Endodermal cell (in vitro differentiated cells): Measurements from ENCODE around the gene SCAPER. TPM values are rescaled to one million over a fixed set of nuclear protein-coding genes. Genes with fewer than 3 reads are reported as not detected.
A peak's percentile ranks its signal among the peaks of the same experiment; 100 is the strongest.
"Not testable (repeated sequence)": the region's sequence is repeated elsewhere in the genome, so short reads cannot be mapped to it uniquely, and the experiment has no call there.

Experiments
- DNase-seq: peaks from one replicate; pipeline ENCODE4 v3.0.0-alpha.2; 2017
- H3K27ac ChIP-seq: 2 replicates; pipeline ENCODE4 v1.5.1; 2013; ENCODE audit warnings: mild to moderate bottlenecking, low read depth, low read length, moderate library complexity
- H3K27me3 ChIP-seq: 2 replicates; pipeline ENCODE4 v1.6.1; 2013; ENCODE audit warnings: mild to moderate bottlenecking, low read length, moderate library complexity; ENCODE audit not compliant: insufficient read depth, control insufficient read depth, poor library complexity, severe bottlenecking
- H3K36me3 ChIP-seq: 2 replicates; pipeline ENCODE4 v1.7.0; 2013; ENCODE audit warnings: mild to moderate bottlenecking, low read length, moderate library complexity; ENCODE audit not compliant: control insufficient read depth, insufficient read depth
- H3K4me1 ChIP-seq: one replicate; pipeline ENCODE4 v1.7.0; 2013; ENCODE audit warnings: low read length; ENCODE audit not compliant: control insufficient read depth, insufficient read depth
- H3K4me3 ChIP-seq: 2 replicates; pipeline ENCODE4 v1.5.1; 2013; ENCODE audit warnings: mild to moderate bottlenecking, low read length, moderate library complexity
- H3K9ac ChIP-seq: 2 replicates; pipeline ENCODE4 v1.6.1; 2013; ENCODE audit warnings: mild to moderate bottlenecking, low read length, moderate library complexity; ENCODE audit not compliant: poor library complexity, severe bottlenecking; ENCODE audit errors: extremely low read depth
- H3K9me3 ChIP-seq: 2 replicates; pipeline ENCODE4 v1.6.1; 2013; ENCODE audit warnings: mild to moderate bottlenecking, low read length, moderate library complexity; ENCODE audit not compliant: control insufficient read depth
- H3K27ac Mint-ChIP-seq: 2 replicates; pipeline ENCODE4 v1.8.0; 2020; ENCODE audit warnings: mixed read lengths
- H3K27me3 Mint-ChIP-seq: 2 replicates; pipeline ENCODE4 v1.8.0; 2021; ENCODE audit warnings: mild to moderate bottlenecking, mixed read lengths; ENCODE audit not compliant: insufficient read depth
- H3K36me3 Mint-ChIP-seq: 2 replicates; pipeline ENCODE4 v1.8.0; 2020; ENCODE audit warnings: low read depth, mixed read lengths
- H3K4me1 Mint-ChIP-seq: 2 replicates; pipeline ENCODE4 v1.8.0; 2020; ENCODE audit warnings: mixed read lengths
- H3K4me3 Mint-ChIP-seq: 2 replicates; pipeline ENCODE4 v1.8.0; 2020; ENCODE audit warnings: mild to moderate bottlenecking, moderate library complexity, mixed read lengths
- H3K9me3 Mint-ChIP-seq: 2 replicates; pipeline ENCODE4 v1.8.0; 2020; ENCODE audit warnings: mild to moderate bottlenecking, mixed read lengths
- CTCF ChIP-seq: fragments of 200-600 bp; sonication (generic); conservative IDR thresholded peaks from 2 replicates; pipeline ENCODE4 v1.5.0; 2021; ENCODE audit warnings: antibody characterized with exemption, mild to moderate bottlenecking
- WGBS, 2 experiments: methylation state at CpG; one replicate each; pipeline versions ENCODE4 v1.1.5 to v1.1.7; 2013; ENCODE audit warnings: missing lambda C conversion rate in 2 of 2, mixed read lengths in 1 of 2; ENCODE audit not compliant: insufficient coverage in 1 of 2, insufficient read length in 1 of 2; 5-methylcytosine and 5-hydroxymethylcytosine counted together
- total RNA-seq, 2 donors: library from RNA; stranded (reverse); fragmentation: NEBNext Ultra II Directional in 1 of 2; extraction: Animal tissue kit (Norgen Biotek cat#: 25700) in 1 of 2; gene quantifications; 2 replicates in 1 of 2; 3 replicates in 1 of 2; pipeline ENCODE4 v1.2.1, GENCODE V29; 2021

The SCAPER gene
- total RNA-seq, 2 donors from 2014 or later: 8.9 to 12.2 TPM

- H3K9me3 Mint-ChIP-seq: no peaks in the 10 kb centered on the region
- Histone ChIP-seq H3K9me3 (no peaks in the 10 kb centered on the region), H3K27me3 (no peaks in the 10 kb centered on the region), H3K4me3 (no peak overlapping the region), H3K4me1 (no peaks in the 10 kb centered on the region), H3K36me3 (no peaks in the 10 kb centered on the region), H3K9ac (no peak overlapping the region), H3K27ac (no peak overlapping the region)
- DNase-seq: no peak
- TF ChIP-seq CTCF: no peak
- H3K36me3 Mint-ChIP-seq: peaks cover under 1% of the 10 kb centered on the region
- H3K4me1 Mint-ChIP-seq: no peaks in the 10 kb centered on the region
- no peak overlapping the region for H3K27ac Mint-ChIP-seq
- no peak overlapping the region for H3K4me3 Mint-ChIP-seq
- H3K27me3 Mint-ChIP-seq: no peaks in the 10 kb centered on the region
These were observed 152.6 kb downstream of the SCAPER start for GRCh38 chr15:76752549-76752948.

GRCh38 chr15:76737573-76737972 lies 167.6 kb downstream of the SCAPER start:
- peaks cover 7% of the 10 kb centered on the region for H3K36me3 Mint-ChIP-seq
- 94 to 97% methylated on average over 4 of the region's 4 CpGs for WGBS, 2 experiments
- TF ChIP-seq CTCF: no peak

GRCh38 chr15:76732321-76732720 lies 172.8 kb downstream of the SCAPER start:
- WGBS, 2 experiments: 81 to 85% methylated on average over 4 to 9 of the region's 9 CpGs
- H3K9me3 ChIP-seq: peaks cover 20% of the 10 kb centered on the region
- H3K9me3 Mint-ChIP-seq: peaks cover 25% of the 10 kb centered on the region
- H3K4me1 Mint-ChIP-seq, H3K27me3 Mint-ChIP-seq, H3K4me1 ChIP-seq, H3K9ac ChIP-seq, H3K4me3 Mint-ChIP-seq, H3K36me3 ChIP-seq, H3K27ac Mint-ChIP-seq, H3K27ac ChIP-seq, H3K4me3 ChIP-seq, H3K27me3 ChIP-seq: not testable (repeated sequence)
- TF ChIP-seq CTCF: peak; percentile 65
- peak; percentile 79 for DNase-seq
- peaks cover 18% of the 10 kb centered on the region for H3K36me3 Mint-ChIP-seq

More at GRCh38 chr15:76737573-76737972, 167.6 kb downstream of the SCAPER start:
- H3K4me1 ChIP-seq: no peaks in the 10 kb centered on the region
- no peaks in the 10 kb centered on the region for H3K27me3 ChIP-seq
- Mint-ChIP-seq H3K27me3 (no peaks in the 10 kb centered on the region), H3K9me3 (peaks cover 21% of the 10 kb centered on the region), H3K4me3 (no peak overlapping the region), H3K4me1 (no peaks in the 10 kb centered on the region), H3K27ac (no peak overlapping the region)
- no peak overlapping the region for H3K4me3 ChIP-seq
- H3K27ac ChIP-seq: no peak overlapping the region
- H3K9me3 ChIP-seq: peaks cover 20% of the 10 kb centered on the region
- no peaks in the 10 kb centered on the region for H3K36me3 ChIP-seq
- no peak overlapping the region for H3K9ac ChIP-seq
- DNase-seq: no peak
